Caki2 (cell line): ENCODE results near the gene GAK. TPM values are rescaled to one million over a fixed set of nuclear protein-coding genes. Genes with fewer than 3 reads are reported as not detected.

Experiments
- DNase-seq: peaks from one replicate; pipeline ENCODE4 v3.0.0-alpha.2; 2015; ENCODE audit warnings: low read depth
- in situ Hi-C: cut with HindIII; loops from 2 replicates; pipeline ENCODE4 v1.10.0; 2016; ENCODE audit warnings: low sequenced_read_pairs, low pct_unique_long_range_greater_than_20kb, mixed read lengths
- total RNA-seq: library from RNA; depleted of rRNA; stranded (reverse); fragments of >200 nt; shearing (Covaris generic); gene quantifications from 2 replicates; pipeline ENCODE4 v1.2.3, GENCODE V29; 2014; ENCODE audit warnings: low replicate concordance

GAK gene
- total RNA-seq, 1 experiment from 2014 or later, result 61.6 TPM

- DNase-seq, result no peak
- in situ Hi-C loops, result no loop called here
These were observed 33.6 kb upstream of the GAK start for GRCh38 chr4:965766-966134.

GRCh38 chr4:965048-965765 lies 33.1 kb upstream of the GAK start:
- in situ Hi-C loops, result no loop called here
- no peak for DNase-seq

- in situ Hi-C loops, result no loop called here
- DNase-seq, result no peak
These were observed 32.4 kb upstream of the GAK start for GRCh38 chr4:964346-965025.

GRCh38 chr4:963276-964225 lies 31.4 kb upstream of the GAK start:
- no peak for DNase-seq

GRCh38 chr4:962231-963208 lies 30.4 kb upstream of the GAK start:
- no peak for DNase-seq
- in situ Hi-C loops, result no loop called here

More at GRCh38 chr4:963276-964225, 31.4 kb upstream of the GAK start:
- in situ Hi-C loops, result no loop called here

- in situ Hi-C loops, result no loop called here
- no peak for DNase-seq
These were observed 29.5 kb upstream of the GAK start for GRCh38 chr4:961351-962230.

GRCh38 chr4:960636-961350 lies 28.7 kb upstream of the GAK start:
- in situ Hi-C loops, result no loop called here

GRCh38 chr4:960140-960635 lies 28.1 kb upstream of the GAK start:
- no peak for DNase-seq

More at GRCh38 chr4:960636-961350, 28.7 kb upstream of the GAK start:
- DNase-seq, result no peak

GRCh38 chr4:959338-960139 lies 27.4 kb upstream of the GAK start:
- in situ Hi-C loops, result no loop called here
- no peak for DNase-seq

More at GRCh38 chr4:960140-960635, 28.1 kb upstream of the GAK start:
- in situ Hi-C loops, result no loop called here

- in situ Hi-C loops, result no loop called here
- no peak for DNase-seq
These were observed 26.7 kb upstream of the GAK start for GRCh38 chr4:958696-959337.

GRCh38 chr4:958314-958665 lies 26.2 kb upstream of the GAK start:
- in situ Hi-C loops, result no loop called here

GRCh38 chr4:957581-958313 lies 25.6 kb upstream of the GAK start:
- no peak for DNase-seq
- in situ Hi-C loops, result no loop called here

More at GRCh38 chr4:958314-958665, 26.2 kb upstream of the GAK start:
- no peak for DNase-seq

GRCh38 chr4:957231-957580 lies 25.1 kb upstream of the GAK start:
- no peak for DNase-seq
- in situ Hi-C loops, result no loop called here

GRCh38 chr4:956531-957230 lies 24.6 kb upstream of the GAK start:
- in situ Hi-C loops, result no loop called here
- no peak for DNase-seq
